NCI-H2227 treated with DMSO at 0.1 percent for 48 hours (cell line): ENCODE data around the gene SLC25A42.
"Not testable (repeated sequence)": the region's sequence is repeated elsewhere in the genome, so short reads cannot be mapped to it uniquely, and the experiment has no call there.

ENCODE experiments used
- DNase-seq: peaks from one replicate; lab custom pipeline; 2025; lab: John Stamatoyannopoulos, UW

Gene SLC25A42

GRCh38 chr19:19068659-19069654 is 5.2 kb downstream of the SLC25A42 start:
- DNase-seq = no peak

- no peak for DNase-seq
Measured at GRCh38 chr19:19071897-19072296, 8.1 kb downstream of the SLC25A42 start.

GRCh38 chr19:19074196-19074882 is 10.5 kb downstream of the SLC25A42 start:
- peak; percentile 15 for DNase-seq

DNA sequence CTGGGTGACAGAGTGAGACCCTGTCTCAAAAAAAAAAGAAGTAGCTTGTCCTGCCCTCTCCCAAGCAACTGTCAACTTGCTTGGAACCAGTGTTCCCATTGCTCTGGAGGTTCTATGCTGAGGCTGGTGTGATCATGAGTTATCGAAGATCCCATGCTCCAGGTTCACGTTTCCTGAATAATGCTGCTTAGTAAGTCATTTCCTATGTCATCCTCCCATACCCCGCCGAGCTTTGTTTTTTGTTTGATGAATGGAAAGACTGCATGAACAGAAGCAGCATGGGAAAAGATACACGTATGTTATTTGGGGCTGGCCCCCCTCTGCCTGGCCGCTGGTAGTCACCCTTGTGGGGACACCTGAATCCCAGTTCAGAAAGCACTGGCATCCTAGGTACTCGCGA is 11.3 kb downstream of the SLC25A42 start:
- DNase-seq = no peak

GRCh38 chr19:19076476-19076875 is 12.7 kb downstream of the SLC25A42 start:
- DNase-seq = no peak

DNA sequence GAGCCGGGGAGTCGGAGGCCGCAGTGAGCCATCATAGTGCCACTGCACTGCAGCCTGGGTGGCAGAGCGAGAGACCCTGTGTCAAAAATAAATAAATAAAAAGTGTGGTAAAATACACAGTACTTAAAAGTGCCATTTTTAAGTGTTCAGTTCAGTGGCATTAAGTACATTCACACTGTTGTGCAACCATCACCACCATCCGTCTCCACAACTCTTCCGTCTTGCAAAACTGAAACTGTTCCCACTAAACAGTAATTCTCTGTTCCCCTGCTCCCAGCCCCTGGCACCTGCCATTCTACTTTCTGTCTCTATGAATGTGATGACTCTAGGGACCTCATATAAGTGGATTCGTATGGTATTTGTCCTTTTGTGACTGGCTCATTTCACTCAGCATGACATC is 13.3 kb downstream of the SLC25A42 start:
- DNase-seq = no peak

DNA sequence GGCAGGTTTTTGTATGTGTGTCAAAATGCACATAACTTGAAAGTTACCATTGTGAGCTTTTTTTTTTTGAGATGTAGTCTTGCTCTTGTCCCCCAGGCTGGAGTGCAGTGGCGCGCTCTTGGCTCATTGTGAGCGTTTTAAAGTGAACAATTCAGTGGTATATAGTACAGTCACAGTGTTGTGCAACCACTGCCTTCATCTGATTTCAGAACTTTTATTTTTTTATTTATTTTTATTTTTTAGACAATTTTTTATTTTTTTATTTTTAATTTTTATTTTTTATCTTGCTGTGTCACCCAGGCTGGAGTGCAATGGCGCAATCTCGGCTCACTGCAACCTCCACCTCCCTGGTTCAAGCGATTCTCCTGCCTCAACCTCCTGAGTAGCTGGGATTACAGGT is 15.0 kb downstream of the SLC25A42 start:
- DNase-seq = no peak

DNA sequence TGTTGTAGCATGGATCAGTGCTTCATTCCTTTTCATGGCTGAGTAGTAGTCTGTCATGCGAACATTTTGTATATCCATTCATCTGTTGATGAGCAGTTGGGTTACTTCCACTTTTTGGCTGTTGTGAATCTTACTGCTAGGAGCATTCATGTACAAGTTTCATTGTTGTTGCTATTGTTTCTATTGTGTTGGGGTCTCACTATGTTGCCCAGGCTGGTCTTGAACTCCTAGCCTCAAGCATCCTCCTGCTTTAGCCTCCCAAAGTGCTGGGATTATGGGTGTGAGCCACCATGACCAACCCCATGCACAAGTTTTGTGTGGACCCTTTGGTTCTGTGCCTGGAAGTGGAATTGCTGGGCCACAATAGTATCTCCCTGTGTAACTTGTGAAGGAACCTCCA is 15.8 kb downstream of the SLC25A42 start:
- DNase-seq = no peak

DNA sequence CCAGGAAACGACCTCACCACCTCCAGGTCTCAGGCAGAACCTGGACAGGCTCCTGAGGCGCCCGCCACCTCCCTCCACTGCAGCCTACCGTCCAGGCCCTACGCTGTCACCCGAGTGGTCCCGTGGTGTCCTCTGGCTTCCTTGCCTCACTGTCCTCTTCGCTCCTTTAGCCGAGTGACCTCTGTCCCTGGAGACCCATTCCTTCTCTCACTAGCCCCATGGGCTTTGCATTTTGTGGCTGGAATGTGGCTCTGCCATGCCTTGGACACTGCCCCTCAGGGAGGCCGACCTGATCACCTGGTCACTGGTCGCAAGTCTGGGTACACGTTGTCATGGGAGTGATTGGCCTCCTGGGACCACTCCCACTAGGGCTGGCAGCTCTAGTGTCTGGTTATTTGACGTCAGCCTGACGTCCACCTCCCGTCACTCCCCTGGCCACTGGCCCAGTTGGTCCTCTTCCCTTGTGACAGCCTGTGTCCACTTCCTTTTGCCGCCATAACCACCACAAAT is 17.9 kb downstream of the SLC25A42 start:
- DNase-seq = no peak

- DNase-seq = no peak
Measured at GRCh38 chr19:19083413-19084178, 19.8 kb downstream of the SLC25A42 start.

DNA sequence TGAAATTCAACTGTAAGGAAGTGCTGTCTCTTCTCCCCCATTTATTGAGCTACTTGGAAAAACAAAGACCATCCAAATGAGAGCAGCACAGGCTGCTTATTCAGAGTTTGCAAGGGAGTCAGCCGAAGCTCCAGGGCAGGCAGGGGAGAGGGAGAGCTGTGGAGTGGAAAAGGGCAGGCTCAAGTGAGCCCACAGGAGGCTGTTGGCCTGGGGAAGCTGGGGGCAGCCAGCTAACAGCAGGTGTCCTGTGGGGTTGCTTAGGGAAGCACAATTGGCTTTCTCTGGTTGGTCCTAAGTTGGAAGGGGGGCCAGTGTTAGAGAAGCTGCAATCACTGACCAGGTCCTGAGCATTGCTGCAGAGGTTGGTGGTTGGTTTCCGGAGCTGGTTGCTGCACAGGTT is 23.9 kb downstream of the SLC25A42 start:
- DNase-seq = no peak

- DNase-seq = no peak
Measured at GRCh38 chr19:19094513-19094912, 30.7 kb downstream of the SLC25A42 start.

DNA sequence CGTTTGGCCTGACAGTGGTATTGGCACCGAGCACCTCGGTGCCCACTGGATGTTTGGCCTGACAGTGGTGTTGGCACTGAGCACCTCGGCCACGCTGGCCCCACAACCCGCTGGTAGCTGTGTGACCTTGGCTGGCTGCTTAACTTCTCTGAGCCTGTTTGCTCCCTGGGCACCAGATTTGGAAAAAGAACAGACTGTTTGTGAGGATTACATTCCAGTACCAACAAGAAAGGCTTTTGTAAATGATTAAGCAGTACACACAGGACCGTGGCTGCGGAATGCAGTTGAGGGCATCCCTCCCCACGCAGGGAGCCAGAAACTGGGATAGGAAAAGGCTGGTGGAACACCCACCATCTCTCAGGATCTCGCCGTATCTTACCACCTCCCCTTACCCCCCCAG is 31.9 kb downstream of the SLC25A42 start:
- DNase-seq = no peak

DNA sequence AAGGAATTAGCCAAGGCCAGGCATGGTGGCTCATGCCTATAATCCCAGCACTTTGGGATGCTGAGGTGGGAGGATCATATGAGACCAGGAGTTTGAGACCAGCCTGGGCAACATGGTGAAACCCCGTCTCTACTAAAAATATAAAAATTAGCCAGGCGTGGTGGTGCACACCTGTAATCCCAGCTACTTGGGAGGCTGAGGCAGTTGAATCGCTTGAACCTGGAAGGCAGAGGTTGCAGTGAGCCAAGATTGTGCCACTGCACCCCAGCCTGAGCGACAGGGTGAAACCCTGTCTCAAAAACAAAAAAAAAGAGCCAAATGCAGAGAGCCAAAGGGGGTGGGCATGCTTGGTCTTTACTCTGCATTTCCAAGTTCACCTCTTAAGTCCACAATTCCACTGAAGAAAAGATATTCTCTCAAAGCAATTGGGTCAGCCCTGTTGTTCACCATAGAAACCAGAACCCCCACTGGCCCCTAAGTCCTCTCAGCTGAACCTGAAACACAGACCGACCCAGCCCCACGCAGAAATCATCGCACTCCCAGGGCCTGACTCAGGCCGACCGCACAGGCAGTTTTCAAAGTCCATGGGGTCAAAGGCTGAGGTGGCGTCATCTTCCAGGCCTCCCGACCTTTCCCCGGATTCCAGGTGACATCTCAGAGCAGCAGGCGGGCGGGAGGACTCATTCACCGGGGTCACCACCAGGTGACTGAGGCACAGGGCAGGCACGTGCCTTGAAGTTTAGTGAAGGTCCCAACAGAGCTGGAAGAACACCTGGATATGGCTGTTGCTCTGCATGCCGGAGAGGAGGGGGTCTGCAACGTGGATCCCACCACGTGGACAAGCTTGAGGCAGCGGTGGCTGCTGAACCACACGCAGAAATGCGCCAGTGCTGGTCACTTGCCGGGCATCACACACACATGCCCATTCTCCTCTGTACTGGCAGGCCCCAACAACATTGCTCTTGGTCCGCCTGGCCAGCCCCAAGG is 33.1 kb downstream of the SLC25A42 start:
- no peak for DNase-seq

GRCh38 chr19:19098084-19098702 is 34.4 kb downstream of the SLC25A42 start:
- DNase-seq = no peak

GRCh38 chr19:19098703-19099632 is 35.2 kb downstream of the SLC25A42 start:
- no peak for DNase-seq

DNA sequence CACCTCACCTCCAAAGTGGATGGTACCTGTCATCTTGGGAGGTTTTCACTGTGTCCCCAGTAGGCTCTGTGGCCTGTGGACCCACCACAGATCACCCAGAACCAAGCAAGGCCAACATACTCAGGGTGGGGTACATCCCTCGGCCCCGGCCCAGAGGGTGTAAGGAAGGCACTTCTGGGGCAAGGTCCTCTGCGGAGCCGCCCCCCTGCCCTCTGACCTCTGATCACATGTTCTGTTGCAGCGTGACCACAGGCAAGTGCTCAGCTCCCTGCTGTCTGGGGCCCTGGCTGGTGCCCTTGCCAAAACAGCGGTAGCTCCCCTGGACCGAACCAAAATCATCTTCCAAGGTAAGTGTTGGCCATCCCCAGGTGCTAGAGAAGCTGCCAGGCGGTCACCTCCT is 37.7 kb downstream of the SLC25A42 start:
- DNase-seq = no peak

DNA sequence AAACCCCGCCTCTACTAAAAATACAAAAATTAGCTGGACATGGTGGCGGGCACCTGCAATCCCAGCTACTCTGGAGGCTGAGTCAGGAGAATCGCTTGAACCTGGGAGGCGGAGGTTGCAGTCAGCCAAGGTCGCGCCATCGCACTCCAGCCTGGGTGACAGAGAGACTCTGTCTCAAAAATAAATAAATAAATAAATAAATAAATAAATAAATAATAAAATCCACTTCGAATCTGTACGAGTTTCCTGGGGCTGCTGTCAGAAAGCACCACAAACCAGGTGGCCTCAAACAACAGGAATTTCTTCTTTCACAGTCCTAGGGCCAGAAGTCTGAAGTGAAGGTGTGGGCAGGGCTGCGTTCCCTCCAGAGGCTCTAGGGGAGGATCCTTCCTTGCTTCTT is 38.8 kb downstream of the SLC25A42 start:
- DNase-seq = not testable (repeated sequence)

DNA sequence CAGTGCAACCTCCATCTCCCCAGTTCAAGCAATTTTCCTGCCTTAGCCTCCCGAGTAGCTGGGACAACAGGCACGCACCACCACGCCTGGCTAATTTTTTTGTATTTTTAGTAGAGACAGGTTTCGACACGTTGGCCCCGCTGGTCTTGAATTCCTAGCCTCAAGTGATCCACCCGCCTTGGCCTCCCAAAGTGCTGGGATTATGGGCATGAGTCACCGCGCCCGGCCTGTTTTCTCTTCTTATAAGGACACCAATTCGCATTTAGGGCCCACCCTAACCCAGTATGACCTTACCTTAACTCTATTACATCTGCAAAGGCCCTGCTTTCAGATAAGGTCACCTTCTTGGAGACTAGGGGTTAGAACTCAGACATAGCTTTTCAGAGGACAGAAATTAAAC is 39.4 kb downstream of the SLC25A42 start:
- DNase-seq = no peak
